ENCODE results near the gene PSMC5.

The PSMC5 gene

GRCh38 chr17:63823659-63824331 lies 3.4 kb upstream of the PSMC5 start:
- H3K4me3 Mint-ChIP-seq: peak overlapping the region; percentile 18
- H3K4me1 Mint-ChIP-seq: peaks cover 39% of the 10 kb centered on the region
- H3K9me3 Mint-ChIP-seq: no peaks in the 10 kb centered on the region
- H3K27ac Mint-ChIP-seq: peak overlapping the region; percentile 24
- TF ChIP-seq CTCF (IDR thresholded peaks at IDR 0.05): no peak
- peaks cover 65% of the 10 kb centered on the region for H3K36me3 Mint-ChIP-seq (ENCODE audit: low read depth)
- H3K27me3 Mint-ChIP-seq (ENCODE audit: low read depth, poor library complexity): peaks cover 5% of the 10 kb centered on the region
- no peak for DNase-seq

DNA sequence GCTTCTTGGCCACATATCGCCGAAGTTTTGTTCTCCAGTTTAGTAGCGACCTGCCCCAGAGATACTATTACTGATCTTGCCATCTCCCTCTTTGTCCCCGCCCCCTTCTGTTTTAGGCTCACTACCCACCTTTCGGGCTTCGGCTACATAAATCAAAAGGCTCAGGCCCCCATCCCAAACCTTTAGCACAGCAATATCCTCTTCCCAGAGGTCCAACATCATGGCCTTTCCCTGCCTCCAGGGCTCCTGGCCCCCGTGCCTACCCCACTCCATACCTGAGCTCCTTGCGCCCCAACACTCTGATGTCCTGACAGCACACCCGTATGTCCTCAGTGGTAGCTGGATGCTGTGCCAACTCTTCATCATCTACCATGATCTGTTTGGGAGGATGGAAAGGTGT lies 2.9 kb upstream of the PSMC5 start:
- no peak overlapping the region for H3K4me3 Mint-ChIP-seq
- peaks cover 64% of the 10 kb centered on the region for H3K36me3 Mint-ChIP-seq (ENCODE audit: low read depth)
- peaks cover 44% of the 10 kb centered on the region for H3K4me1 Mint-ChIP-seq
- TF ChIP-seq CTCF (IDR thresholded peaks at IDR 0.05): no peak
- DNase-seq: no peak
- no peak overlapping the region for H3K27ac Mint-ChIP-seq
- H3K9me3 Mint-ChIP-seq: no peaks in the 10 kb centered on the region
- peaks cover 5% of the 10 kb centered on the region for H3K27me3 Mint-ChIP-seq (ENCODE audit: low read depth, poor library complexity)

GRCh38 chr17:63826468-63827001 lies 696 bp upstream of the PSMC5 start:
- peak; percentile 27 for DNase-seq
- peaks cover 49% of the 10 kb centered on the region for H3K4me1 Mint-ChIP-seq
- peak overlapping the region; percentile 99 for H3K4me3 Mint-ChIP-seq
- H3K36me3 Mint-ChIP-seq (ENCODE audit: low read depth): peaks cover 60% of the 10 kb centered on the region
- no peak for TF ChIP-seq CTCF (IDR thresholded peaks at IDR 0.05)
- peaks cover 5% of the 10 kb centered on the region for H3K27me3 Mint-ChIP-seq (ENCODE audit: low read depth, poor library complexity)
- no peaks in the 10 kb centered on the region for H3K9me3 Mint-ChIP-seq
- H3K27ac Mint-ChIP-seq: peak overlapping the region; percentile 100

DNA sequence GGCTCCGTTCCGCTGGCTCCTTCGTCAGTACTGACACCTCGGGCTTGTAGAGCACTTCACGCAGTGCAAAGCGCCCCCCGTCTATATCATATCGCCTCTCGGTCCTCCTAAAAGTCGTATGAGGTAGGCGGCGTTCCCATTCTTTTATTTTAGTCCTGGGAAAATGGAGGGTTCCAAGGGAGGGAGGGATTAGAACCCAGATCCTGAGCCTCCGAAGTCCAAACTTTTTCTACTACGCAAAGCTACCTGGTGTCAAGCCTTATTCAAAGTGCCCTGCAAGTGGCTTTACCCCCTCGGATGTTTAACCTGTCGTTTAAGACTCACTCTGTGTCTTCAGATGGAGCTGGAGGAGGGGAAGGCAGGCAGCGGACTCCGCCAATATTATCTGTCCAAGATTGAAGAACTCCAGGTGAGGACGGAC lies 580 bp downstream of the PSMC5 start:
- no peak for DNase-seq
- Mint-ChIP-seq H3K4me3 (peak overlapping the region; percentile 99), H3K4me1 (peaks cover 49% of the 10 kb centered on the region), H3K9me3 (no peaks in the 10 kb centered on the region), H3K36me3 (ENCODE audit: low read depth) (peaks cover 55% of the 10 kb centered on the region), H3K27ac (peak overlapping the region; percentile 100), H3K27me3 (ENCODE audit: low read depth, poor library complexity) (peaks cover 5% of the 10 kb centered on the region)
- TF ChIP-seq CTCF (IDR thresholded peaks at IDR 0.05): peak; percentile 3

DNA sequence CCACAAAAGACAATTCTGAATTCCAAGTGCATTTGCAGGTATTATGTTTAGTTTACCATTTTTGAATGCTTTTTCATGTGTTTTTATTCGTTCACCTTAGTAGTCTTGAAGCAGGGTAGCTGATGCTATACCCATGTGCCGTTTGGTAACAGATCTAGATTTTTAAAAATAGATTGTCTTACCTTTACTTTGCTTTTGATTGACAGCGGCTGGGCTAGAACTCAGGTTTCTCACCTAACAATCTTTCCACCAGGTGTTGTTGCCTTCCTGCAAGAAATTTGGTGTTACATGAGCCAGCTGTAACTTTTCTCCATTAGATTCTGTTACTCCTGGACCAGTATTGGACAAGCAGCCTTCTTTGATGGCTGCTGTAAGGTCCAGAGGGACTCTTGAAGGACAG lies 1.7 kb downstream of the PSMC5 start:
- Mint-ChIP-seq H3K4me3 (peak overlapping the region; percentile 26), H3K27me3 (ENCODE audit: low read depth, poor library complexity) (peaks cover 5% of the 10 kb centered on the region), H3K27ac (no peak overlapping the region), H3K36me3 (ENCODE audit: low read depth) (peaks cover 50% of the 10 kb centered on the region), H3K4me1 (peaks cover 44% of the 10 kb centered on the region), H3K9me3 (no peaks in the 10 kb centered on the region)
- TF ChIP-seq CTCF (IDR thresholded peaks at IDR 0.05): no peak
- DNase-seq: no peak

GRCh38 chr17:63830278-63830677 lies 3.0 kb downstream of the PSMC5 start:
- peaks cover 5% of the 10 kb centered on the region for H3K27me3 Mint-ChIP-seq (ENCODE audit: low read depth, poor library complexity)
- no peak for DNase-seq
- H3K4me3 Mint-ChIP-seq: no peak overlapping the region
- peaks cover 44% of the 10 kb centered on the region for H3K4me1 Mint-ChIP-seq
- no peaks in the 10 kb centered on the region for H3K9me3 Mint-ChIP-seq
- peaks cover 51% of the 10 kb centered on the region for H3K36me3 Mint-ChIP-seq (ENCODE audit: low read depth)
- no peak overlapping the region for H3K27ac Mint-ChIP-seq
- no peak for TF ChIP-seq CTCF (IDR thresholded peaks at IDR 0.05)

Measured in nephron progenitor cell (in vitro differentiated cells).